ENCODE results near the gene COA6.

GRCh38 chr1:234406871-234407270, 33.6 kb downstream of the COA6 start:
- no peak for TF ChIP-seq CTCF (conservative IDR thresholded peaks at IDR 0.05 in 1 of 2, IDR thresholded peaks at IDR 0.05 in 1 of 2; ENCODE audit: extremely low read depth in 1 of 2, insufficient read depth in 1 of 2, low read depth in 1 of 2, low read length in 2 of 2)
- no peak for TF ChIP-seq EZH2 (IDR thresholded peaks at IDR 0.05; ENCODE audit: borderline replicate concordance, low read length)

Data from mammary epithelial cell (primary cell).